Measurements from ENCODE around the gene OR5B2.

DNA sequence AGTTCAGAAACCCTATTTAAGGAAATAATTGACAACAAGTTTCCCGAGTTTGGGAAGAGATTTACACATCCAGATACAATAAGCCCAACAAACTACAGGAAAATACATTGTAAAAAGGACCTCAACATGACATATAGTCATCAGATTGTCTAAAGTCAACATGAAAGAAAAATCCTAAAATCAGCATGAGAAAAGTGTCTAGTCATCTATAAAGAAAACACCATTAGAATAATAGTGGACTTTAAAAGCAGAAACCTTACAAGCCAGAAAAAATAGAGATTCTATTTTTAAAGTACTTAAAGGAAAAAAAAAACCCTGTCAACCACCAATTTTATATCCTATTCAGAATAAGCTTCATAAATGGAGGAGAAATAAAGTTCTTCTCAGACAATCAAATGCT, 1.4 kb upstream of the OR5B2 start:
- TF ChIP-seq, protein P1, sequence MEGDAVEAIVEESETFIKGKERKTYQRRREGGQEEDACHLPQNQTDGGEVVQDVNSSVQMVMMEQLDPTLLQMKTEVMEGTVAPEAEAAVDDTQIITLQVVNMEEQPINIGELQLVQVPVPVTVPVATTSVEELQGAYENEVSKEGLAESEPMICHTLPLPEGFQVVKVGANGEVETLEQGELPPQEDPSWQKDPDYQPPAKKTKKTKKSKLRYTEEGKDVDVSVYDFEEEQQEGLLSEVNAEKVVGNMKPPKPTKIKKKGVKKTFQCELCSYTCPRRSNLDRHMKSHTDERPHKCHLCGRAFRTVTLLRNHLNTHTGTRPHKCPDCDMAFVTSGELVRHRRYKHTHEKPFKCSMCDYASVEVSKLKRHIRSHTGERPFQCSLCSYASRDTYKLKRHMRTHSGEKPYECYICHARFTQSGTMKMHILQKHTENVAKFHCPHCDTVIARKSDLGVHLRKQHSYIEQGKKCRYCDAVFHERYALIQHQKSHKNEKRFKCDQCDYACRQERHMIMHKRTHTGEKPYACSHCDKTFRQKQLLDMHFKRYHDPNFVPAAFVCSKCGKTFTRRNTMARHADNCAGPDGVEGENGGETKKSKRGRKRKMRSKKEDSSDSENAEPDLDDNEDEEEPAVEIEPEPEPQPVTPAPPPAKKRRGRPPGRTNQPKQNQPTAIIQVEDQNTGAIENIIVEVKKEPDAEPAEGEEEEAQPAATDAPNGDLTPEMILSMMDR (IDR thresholded peaks at IDR 0.05), result no peak
- TF ChIP-seq EZH2 (IDR thresholded peaks at IDR 0.05; ENCODE audit: borderline replicate concordance, insufficient read depth, low read depth, low read length, poor library complexity, severe bottlenecking), result no peak
